GM19239 (cell line): ENCODE results near the gene ABLIM1.

Experiments
- DNase-seq: peaks from one replicate; pipeline ENCODE4 v3.0.0; 2011; ENCODE audit warnings: low spot score; ENCODE audit not compliant: insufficient read length
- FAIRE-seq: peaks from 2 replicates; lab custom pipeline; 2011; peaks lifted over from hg19 to GRCh38; lab: Jason Lieb, UNC

ABLIM1 gene

DNA sequence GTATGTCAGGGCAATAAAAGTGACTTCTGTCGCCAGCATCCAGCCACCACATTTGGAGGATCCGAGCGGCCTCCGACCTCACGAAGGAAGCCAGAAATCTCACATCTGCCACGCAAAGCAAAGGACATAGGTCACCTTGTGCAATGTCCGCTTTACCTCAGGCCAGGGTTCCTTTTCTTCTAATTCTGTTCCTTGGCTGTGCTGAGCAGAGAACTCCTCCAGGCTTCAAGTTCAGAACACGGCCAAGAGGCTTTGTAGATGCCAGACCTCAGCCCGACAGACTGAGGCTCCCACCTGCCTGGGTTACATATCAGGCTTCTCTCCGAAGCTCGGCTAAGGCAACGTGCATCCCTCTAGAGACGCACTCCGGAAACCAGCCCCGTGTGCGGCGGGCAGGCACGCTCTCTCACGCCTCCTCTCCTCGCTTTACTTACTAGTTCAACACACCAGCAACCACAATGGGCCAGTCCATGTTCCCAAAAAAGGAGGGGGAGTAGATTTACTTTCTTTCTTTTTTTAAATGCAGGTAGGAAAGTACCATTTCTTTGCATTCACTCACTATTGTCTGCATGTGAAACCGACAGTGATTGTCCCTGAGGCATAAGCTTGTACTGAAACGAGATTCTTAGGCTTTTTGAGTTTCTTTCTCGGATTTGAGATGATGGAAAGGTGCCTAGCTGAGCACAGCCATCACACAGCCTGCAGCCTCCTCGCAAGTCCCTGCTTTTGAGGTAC is 131.4 kb downstream of the ABLIM1 start:
- FAIRE-seq = peak; percentile 96
- DNase-seq = peak; percentile 82

DNA sequence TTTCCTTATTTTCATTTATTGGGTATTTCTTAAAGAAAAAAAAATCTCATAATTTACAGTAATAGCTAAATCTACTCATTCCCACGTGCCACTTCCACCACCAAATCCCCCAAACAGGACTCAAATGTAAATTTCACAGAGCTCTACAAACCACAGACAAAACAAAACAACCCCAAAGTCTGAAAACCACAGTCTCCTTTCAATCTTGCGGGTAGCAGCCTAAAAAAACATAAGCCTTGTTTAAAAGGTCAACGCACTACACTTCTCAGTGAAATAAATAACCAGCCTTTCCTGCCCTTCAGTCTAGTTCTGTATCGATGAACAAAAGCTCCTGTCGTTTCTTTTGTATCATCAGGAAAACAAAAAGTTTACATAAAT is 132.0 kb downstream of the ABLIM1 start:
- FAIRE-seq = no peak
- DNase-seq = peak; percentile 28

DNA sequence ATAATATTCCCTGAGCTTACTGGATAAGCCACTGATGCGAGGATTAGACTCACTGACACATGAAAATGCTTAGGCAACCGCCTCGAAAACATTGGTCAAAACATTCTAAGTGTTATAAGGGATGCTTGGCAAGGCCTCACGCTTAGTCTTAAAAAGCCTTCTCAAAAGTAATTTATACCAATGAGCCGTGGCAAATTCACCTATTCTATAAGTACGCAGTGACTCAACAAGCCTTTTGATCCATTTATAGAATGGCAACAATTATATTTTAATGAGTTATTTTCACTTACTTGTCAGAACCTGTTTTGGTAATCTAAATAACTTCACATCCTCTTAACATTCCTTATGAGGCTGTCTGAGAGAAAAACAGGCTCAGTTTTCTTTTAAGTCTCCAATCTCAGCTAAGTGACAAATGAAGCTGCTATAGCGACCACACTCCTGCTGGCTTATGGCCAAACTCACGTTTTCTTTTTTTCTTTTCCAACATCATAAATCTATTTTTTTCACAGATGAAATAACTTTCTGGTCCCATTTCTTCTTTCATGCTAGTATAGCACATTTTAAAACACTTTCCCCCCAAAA is 132.6 kb downstream of the ABLIM1 start:
- DNase-seq (no peak), FAIRE-seq (no peak)

DNA sequence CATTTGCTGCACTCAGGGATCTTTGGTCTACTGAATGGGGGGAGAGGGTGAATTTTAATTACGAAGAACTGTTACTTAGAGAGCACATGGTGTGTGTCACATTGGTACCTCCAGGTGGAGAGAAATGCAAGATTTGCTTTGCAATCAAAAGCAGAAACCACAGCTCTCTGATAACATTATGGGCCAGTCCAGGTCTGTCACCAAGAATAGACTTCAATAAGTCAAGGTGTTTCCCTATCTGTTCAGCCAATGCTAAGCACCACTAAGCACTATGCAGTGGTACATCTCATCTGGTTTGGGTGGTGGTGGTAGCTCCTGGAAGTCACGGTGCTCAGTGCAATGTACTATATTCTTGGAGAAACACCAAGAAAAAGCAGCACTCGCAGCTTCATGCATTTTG is 134.2 kb downstream of the ABLIM1 start:
- FAIRE-seq = no peak
- no peak for DNase-seq

DNA sequence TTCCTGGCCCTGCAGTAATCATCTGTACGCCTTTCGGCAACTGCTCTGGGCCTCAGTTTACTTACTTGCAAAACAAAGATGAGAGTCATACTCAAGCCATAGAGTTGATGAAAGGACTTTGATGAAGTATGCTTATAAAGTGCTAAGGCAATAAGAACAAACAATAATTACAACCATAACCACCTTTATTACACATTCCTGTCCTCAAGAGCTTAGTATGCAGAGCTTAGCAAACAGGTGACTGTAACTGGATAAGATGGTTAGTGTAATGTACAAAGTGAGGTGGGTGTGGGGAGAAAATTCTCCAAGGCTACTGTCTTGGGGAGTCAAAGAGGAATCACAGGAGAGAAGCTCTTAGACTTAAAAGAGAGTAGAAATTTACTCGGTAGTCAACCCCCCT is 136.8 kb downstream of the ABLIM1 start:
- no peak for FAIRE-seq
- DNase-seq = no peak

DNA sequence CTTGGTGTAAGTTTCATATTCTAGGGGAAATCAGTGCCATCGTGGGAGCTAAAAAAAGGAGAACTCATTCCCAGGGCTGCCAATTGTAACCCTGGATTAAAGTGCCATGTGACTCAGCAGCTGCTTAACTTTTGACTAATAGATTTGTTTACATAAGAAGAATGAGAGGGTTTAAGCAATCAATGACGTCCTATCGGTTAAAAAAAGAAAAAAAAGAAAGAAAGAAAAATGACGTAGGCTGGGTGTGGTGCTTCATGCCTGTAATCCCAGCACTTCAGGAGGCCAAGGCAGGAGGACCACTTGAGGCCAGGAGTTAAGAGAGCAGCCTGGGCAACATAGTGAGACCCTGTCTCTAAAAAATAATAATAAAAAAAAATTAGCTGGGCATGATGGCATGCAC is 137.6 kb downstream of the ABLIM1 start:
- FAIRE-seq (no peak), DNase-seq (no peak)

GRCh38 chr10:114519756-114520293 is 138.2 kb downstream of the ABLIM1 start:
- DNase-seq (no peak), FAIRE-seq (no peak)

DNA sequence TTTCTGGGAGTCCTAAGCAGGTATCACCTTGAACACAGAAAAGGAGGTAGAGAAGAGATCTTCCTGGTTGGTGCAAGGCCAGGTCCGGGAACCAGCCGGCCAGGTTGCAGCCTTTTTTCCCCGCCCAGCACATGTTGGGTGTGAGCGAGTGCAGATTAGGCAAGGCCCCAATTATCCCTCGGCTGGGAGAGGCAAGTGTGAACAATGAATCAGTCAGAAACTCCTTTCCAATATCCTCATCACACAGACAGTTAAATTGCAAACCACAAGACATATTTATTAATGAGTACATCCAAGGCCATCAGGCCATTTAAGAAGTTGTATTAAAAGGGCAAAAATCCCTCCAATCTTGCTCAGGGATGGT is 138.8 kb downstream of the ABLIM1 start:
- FAIRE-seq (no peak), DNase-seq (no peak)

- FAIRE-seq = no peak
- no peak for DNase-seq
Observed at GRCh38 chr10:114518401-114519305, 139.4 kb downstream of the ABLIM1 start.

- DNase-seq (no peak), FAIRE-seq (no peak)
Observed at GRCh38 chr10:114517368-114518250, 140.5 kb downstream of the ABLIM1 start.

GRCh38 chr10:114516356-114516755 is 141.7 kb downstream of the ABLIM1 start:
- FAIRE-seq = no peak

GRCh38 chr10:114515298-114515914 is 142.7 kb downstream of the ABLIM1 start:
- DNase-seq = no peak
- no peak for FAIRE-seq

More at GRCh38 chr10:114516356-114516755, 141.7 kb downstream of the ABLIM1 start:
- DNase-seq = no peak

DNA sequence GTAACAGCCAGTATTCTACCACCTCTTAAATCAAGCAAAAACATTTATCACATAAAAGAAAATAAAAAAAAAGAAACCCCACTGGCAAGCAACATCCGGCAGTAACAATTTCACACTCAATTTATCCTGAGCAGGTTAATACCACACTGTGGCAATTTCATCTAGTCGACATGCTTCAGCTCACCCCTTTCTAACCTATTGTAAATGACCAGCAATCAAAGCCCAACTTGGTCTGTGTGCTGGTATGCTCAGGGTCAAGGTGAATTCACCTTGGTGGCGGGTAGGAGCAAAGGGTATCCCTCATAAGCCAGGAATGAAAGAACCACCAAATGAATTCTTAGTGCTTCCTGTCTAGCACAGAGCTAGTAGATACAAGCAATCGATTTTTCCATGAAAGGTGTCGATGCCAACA is 144.7 kb downstream of the ABLIM1 start:
- no peak for DNase-seq
- no peak for FAIRE-seq

DNA sequence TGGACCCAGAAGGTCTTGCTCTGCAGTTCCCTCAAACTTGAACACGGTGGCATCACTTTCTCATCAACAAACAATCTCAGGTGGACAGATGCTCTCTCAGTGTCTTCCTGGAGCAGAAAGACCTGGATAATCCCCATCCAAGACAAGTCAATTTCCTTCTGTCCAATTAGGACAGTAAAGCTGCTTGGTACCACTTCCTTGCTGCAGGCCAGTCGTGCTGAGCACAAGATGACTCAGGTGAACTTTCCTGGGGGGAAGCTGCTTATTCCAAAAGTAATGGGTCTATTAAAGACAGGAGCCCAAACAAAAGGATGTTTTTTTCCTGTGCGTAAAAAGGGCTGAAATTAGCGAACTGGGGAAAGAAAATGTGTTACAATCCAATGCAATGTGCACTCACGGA is 146.2 kb downstream of the ABLIM1 start:
- DNase-seq = no peak
- FAIRE-seq = no peak

- no peak for DNase-seq
- no peak for FAIRE-seq
Observed at GRCh38 chr10:114508376-114508775, 149.7 kb downstream of the ABLIM1 start.

GRCh38 chr10:114507449-114507848 is 150.6 kb downstream of the ABLIM1 start:
- FAIRE-seq (no peak), DNase-seq (no peak)

- DNase-seq (no peak), FAIRE-seq (no peak)
Observed at GRCh38 chr10:114506871-114507385, 151.1 kb downstream of the ABLIM1 start.

DNA sequence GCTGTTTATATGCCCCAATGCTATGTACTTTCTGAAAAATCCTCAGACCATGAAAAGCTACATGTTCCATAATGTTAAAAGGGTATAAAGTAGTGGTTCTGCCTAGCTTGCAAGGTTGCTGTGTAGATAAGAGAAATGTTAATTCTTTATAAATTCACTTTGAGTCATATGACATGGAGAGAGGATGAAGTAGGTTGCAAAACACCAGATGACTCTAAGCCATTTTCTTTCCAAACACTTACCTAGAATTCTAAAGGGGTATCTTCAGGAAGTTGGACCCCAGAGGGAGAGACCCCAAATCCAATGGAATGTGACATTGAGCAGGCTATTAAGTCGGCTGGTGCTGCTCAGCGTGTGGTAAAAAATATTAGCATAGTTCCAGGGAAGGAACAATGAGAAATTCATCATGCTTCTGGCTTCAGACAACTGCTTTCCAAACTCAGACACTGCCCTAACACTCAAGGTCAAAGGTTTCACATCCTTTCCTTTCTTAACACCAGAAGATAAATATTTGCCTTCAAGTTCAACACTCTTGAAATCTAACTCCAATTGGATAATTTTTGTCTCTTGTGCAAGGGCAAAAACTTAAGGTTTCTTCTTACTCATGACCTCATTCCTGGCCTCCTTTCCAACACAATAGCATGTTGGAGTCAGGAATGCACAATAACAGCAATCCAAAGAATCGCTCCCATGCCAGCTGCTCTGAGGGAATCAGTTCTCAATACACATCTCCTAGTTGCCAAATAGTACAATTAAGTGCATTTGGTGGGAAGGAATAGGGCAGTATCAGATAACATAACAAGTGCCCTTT is 153.1 kb downstream of the ABLIM1 start:
- DNase-seq (no peak), FAIRE-seq (no peak)
